Measurements from ENCODE around the gene GNAO1. TPM values are rescaled to one million over a fixed set of nuclear protein-coding genes. Genes with fewer than 3 reads are reported as not detected.

The GNAO1 gene
- total and polyA plus RNA-seq, 9 of the 15 experiments (the other 6 are each of a cell fraction or from before 2014, with no cell fraction given): 0.07 to 0.42 (median 0.08) TPM; not detected in 5

- 0 out of 2 replicates have a peak, but pooled peaks have one; percentile 18 for TF ChIP-seq JUND (IDR thresholded peaks at IDR 0.05; ENCODE audit: borderline replicate concordance, low read depth, low read length)
- no peak; the same call in 2 of the 3 replicates for TF ChIP-seq JUND (tag; IDR thresholded peaks at IDR 0.05; ENCODE audit: borderline replicate concordance, low read depth, low read length)
- no peak for TF ChIP-seq NFE2 (IDR thresholded peaks at IDR 0.05; ENCODE audit: low read depth)
- TF ChIP-seq CTCF (IDR thresholded peaks at IDR 0.05 in 2 of 3, conservative IDR thresholded peaks at IDR 0.05 in 1 of 3; ENCODE audit: insufficient read depth in 2 of 3, low read depth in 1 of 3, low read length in 3 of 3): peak; percentile 88 to 96 (median 91)
- TF ChIP-seq ZBTB17 (CRISPR knock-in tag; IDR thresholded peaks at IDR 0.05): peak; percentile 35; the same call in 1 of the 2 replicates
- no peak for TF ChIP-seq NR3C1 (CRISPR knock-in tag; IDR thresholded peaks at IDR 0.05)
- no peak for TF ChIP-seq SNAPC5 (CRISPR knock-in tag; IDR thresholded peaks at IDR 0.05)
- no peak for TF ChIP-seq ZNF57 (CRISPR knock-in tag; IDR thresholded peaks at IDR 0.05)
- no peak for TF ChIP-seq GTF3C2 (IDR thresholded peaks at IDR 0.05; ENCODE audit: borderline replicate concordance, extremely low read depth, insufficient read length)
- 0 out of 2 replicates have a peak, but pooled peaks have one; percentile 31 for TF ChIP-seq RNF2 (IDR thresholded peaks at IDR 0.05)
- TF ChIP-seq NCOA6 (IDR thresholded peaks at IDR 0.05): no peak
- no peak for TF ChIP-seq ZNF280B (CRISPR knock-in tag; IDR thresholded peaks at IDR 0.05)
- TF ChIP-seq ZNF274 (IDR thresholded peaks at IDR 0.05; ENCODE audit: borderline replicate concordance, low read depth, low read length): no peak
- TF ChIP-seq NFIX (CRISPR knock-in tag; IDR thresholded peaks at IDR 0.05; ENCODE audit: low read depth): no peak
- TF ChIP-seq KLF16 (IDR thresholded peaks at IDR 0.05): 0 out of 2 replicates have a peak, but pooled peaks have one; percentile 51
- TF ChIP-seq SIX5 (IDR thresholded peaks at IDR 0.05; ENCODE audit: borderline replicate concordance in 1 of 2, insufficient read depth in 1 of 2, low read depth in 1 of 2, low read length in 2 of 2): no peak
- TF ChIP-seq VEZF1 (CRISPR knock-in tag; IDR thresholded peaks at IDR 0.05): peak; percentile 61
- no peak for TF ChIP-seq SNIP1 (IDR thresholded peaks at IDR 0.05; ENCODE audit: low read depth)
- peak; percentile 75; the same call in 1 of the 2 replicates for TF ChIP-seq STAG1 (CRISPR knock-in tag; IDR thresholded peaks at IDR 0.05; ENCODE audit: borderline replicate concordance)
These were observed 126.9 kb downstream of the GNAO1 start (continued) for GRCh38 chr16:56317998-56318826.
